Left cardiac atrium (tissue), 4 donors: ENCODE results near the gene MYF5. TPM values are rescaled to one million over a fixed set of nuclear protein-coding genes. Genes with fewer than 3 reads are reported as not detected.
"Not testable (repeated sequence)": the region's sequence is repeated elsewhere in the genome, so short reads cannot be mapped to it uniquely, and the experiment has no call there.

ENCODE experiments used
- ATAC-seq, 2 donors: fragments of 200-7000 bp; cut with Tn5 transposase; one replicate each; pipeline ENCODE4 v1.9.1; 2020; ENCODE audit warnings: mild to moderate bottlenecking in 2 of 2, moderate library complexity in 2 of 2
- DNase-seq: peaks from one replicate; pipeline ENCODE4 v3.0.0-alpha.2; 2020
- intact Hi-C, 2 donors: fragments of 100-400 bp; cut with DNase I; formaldehyde crosslinking; loops; one replicate each; pipeline versions ENCODE4 v1.14.1 to v1.15.1; 2022 to 2023
- long read RNA-seq: library from polyadenylated mRNA; unstranded; transcript quantifications from one replicate; pipeline ENCODE4 v2.0.0, GENCODE V29; 2021
- total RNA-seq, 2 donors: library from RNA; stranded (reverse); fragmentation: NEBNext Ultra II Directional; extraction: Animal tissue kit (Norgen Biotek cat#: 25700); gene quantifications; one replicate each; pipeline ENCODE4 v1.2.1, GENCODE V29; 2021
- donor health status: DM: no; HTN: yes; CAD: no.
- donor health status: DM: no; HTN: yes; CAD: no; lungs with severe emphysema.
- donor health status: DM: yes; HTN: yes; CAD: no.
- donor health status: Dilated cardiomyopathy.

The MYF5 gene
- not detected for total RNA-seq
- long read RNA-seq: 0 reads

- ATAC-seq: no peak
- intact Hi-C loops: no loop called here
- no peak for DNase-seq
Observed at GRCh38 chr12:80716696-80717469, at the start of gene MYF5. Gene MYF5, plus strand, starts transcription at chr12:80716912. Its CDS starts 152 bp downstream, at chr12:80717064.

- ATAC-seq (no peak), DNase-seq (no peak)
- intact Hi-C loops: no loop called here
Observed at GRCh38 chr12:80670214-80670613, 46.5 kb upstream of the MYF5 start.

GRCh38 chr12:80676042-80676636, 40.6 kb upstream of the MYF5 start:
- intact Hi-C loops, ATAC-seq, DNase-seq: not testable (repeated sequence)

- DNase-seq (no peak), ATAC-seq (no peak)
- intact Hi-C loops: no loop called here
Observed at GRCh38 chr12:80676856-80677255, 39.9 kb upstream of the MYF5 start.

- no peak for ATAC-seq
- no peak for DNase-seq
- intact Hi-C loops: no loop called here
Observed at GRCh38 chr12:80677994-80678393, 38.7 kb upstream of the MYF5 start.

GRCh38 chr12:80679346-80680131, 37.2 kb upstream of the MYF5 start:
- no peak for ATAC-seq
- no peak for DNase-seq
- intact Hi-C loops: no loop called here

GRCh38 chr12:80681287-80681686, 35.4 kb upstream of the MYF5 start:
- no peak for ATAC-seq
- no peak for DNase-seq
- intact Hi-C loops: no loop called here

- intact Hi-C loops: no loop called here
- no peak for DNase-seq
- no peak for ATAC-seq
Observed at GRCh38 chr12:80681786-80682185, 34.9 kb upstream of the MYF5 start.

GRCh38 chr12:80684077-80684495, 32.6 kb upstream of the MYF5 start:
- intact Hi-C loops: no loop called here
- DNase-seq (no peak), ATAC-seq (no peak)

GRCh38 chr12:80690090-80690489, 26.6 kb upstream of the MYF5 start:
- intact Hi-C loops: no loop called here
- no peak for ATAC-seq
- no peak for DNase-seq

- intact Hi-C loops: no loop called here
- no peak for ATAC-seq
- DNase-seq: no peak
Observed at GRCh38 chr12:80690513-80690912, 26.2 kb upstream of the MYF5 start.

- no peak for ATAC-seq
- DNase-seq: no peak
- intact Hi-C loops: no loop called here
Observed at GRCh38 chr12:80692114-80692513, 24.6 kb upstream of the MYF5 start.

- DNase-seq: no peak
- intact Hi-C loops: no loop called here
- no peak for ATAC-seq
Observed at GRCh38 chr12:80697270-80697887, 19.3 kb upstream of the MYF5 start.

- ATAC-seq (no peak), DNase-seq (no peak)
- intact Hi-C loops: no loop called here
Observed at GRCh38 chr12:80698256-80698655, 18.5 kb upstream of the MYF5 start.

GRCh38 chr12:80698847-80699542, 17.7 kb upstream of the MYF5 start:
- ATAC-seq: no peak
- no peak for DNase-seq
- intact Hi-C loops: no loop called here

- ATAC-seq: no peak
- intact Hi-C loops: no loop called here
Observed at GRCh38 chr12:80700327-80700726, 16.4 kb upstream of the MYF5 start.

GRCh38 chr12:80701388-80701787, 15.3 kb upstream of the MYF5 start:
- ATAC-seq (no peak), DNase-seq (no peak)
- intact Hi-C loops: no loop called here

More at GRCh38 chr12:80700327-80700726, 16.4 kb upstream of the MYF5 start:
- no peak for DNase-seq

GRCh38 chr12:80702889-80703805, 13.6 kb upstream of the MYF5 start:
- peak; percentile 19 for DNase-seq
- peak; percentile 30 to 90 for ATAC-seq
- intact Hi-C loops: no loop called here
